ENCODE results near the gene MACC1.

MACC1 gene

DNA sequence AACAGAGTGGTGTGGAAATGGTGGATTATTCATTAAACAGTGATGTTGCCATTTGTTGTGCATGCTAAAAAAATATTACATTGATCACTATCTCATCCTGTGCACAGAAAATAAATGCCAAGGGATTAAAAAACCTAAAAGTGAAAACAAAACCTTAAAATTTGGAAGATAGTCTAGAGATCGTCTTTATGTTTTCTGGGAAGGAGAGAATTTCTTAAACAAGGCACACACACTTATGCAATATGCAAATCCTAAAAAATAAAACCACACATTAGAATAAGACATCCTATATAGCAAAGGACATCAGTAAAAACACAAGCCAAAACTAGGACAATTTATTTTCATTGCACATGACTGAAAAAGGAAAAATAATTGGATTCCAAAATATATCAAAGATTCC is 54.5 kb downstream of the MACC1 start:
- no peak overlapping the region for H3K4me3 ChIP-seq (ENCODE audit: low read depth, low read length)
- H3K79me2 ChIP-seq, result no peaks in the 10 kb centered on the region
- TF ChIP-seq, protein P1, sequence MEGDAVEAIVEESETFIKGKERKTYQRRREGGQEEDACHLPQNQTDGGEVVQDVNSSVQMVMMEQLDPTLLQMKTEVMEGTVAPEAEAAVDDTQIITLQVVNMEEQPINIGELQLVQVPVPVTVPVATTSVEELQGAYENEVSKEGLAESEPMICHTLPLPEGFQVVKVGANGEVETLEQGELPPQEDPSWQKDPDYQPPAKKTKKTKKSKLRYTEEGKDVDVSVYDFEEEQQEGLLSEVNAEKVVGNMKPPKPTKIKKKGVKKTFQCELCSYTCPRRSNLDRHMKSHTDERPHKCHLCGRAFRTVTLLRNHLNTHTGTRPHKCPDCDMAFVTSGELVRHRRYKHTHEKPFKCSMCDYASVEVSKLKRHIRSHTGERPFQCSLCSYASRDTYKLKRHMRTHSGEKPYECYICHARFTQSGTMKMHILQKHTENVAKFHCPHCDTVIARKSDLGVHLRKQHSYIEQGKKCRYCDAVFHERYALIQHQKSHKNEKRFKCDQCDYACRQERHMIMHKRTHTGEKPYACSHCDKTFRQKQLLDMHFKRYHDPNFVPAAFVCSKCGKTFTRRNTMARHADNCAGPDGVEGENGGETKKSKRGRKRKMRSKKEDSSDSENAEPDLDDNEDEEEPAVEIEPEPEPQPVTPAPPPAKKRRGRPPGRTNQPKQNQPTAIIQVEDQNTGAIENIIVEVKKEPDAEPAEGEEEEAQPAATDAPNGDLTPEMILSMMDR (IDR thresholded peaks at IDR 0.05), result no peak
- no peak overlapping the region for H3K9ac ChIP-seq
- no peak overlapping the region for H3K27ac ChIP-seq
- H3K9me3 ChIP-seq (ENCODE audit: control insufficient read depth, low read length), result no peaks in the 10 kb centered on the region
- no peaks in the 10 kb centered on the region for H3K36me3 ChIP-seq (ENCODE audit: control insufficient read depth, insufficient read depth, low read length)
- H3K4me2 ChIP-seq (ENCODE audit: low read length), result no peak overlapping the region
- no peaks in the 10 kb centered on the region for H3K4me1 ChIP-seq
- H3K27me3 ChIP-seq (ENCODE audit: control insufficient read depth, insufficient read depth, low read length), result no peaks in the 10 kb centered on the region
- no peak overlapping the region for H2AFZ ChIP-seq

DNA sequence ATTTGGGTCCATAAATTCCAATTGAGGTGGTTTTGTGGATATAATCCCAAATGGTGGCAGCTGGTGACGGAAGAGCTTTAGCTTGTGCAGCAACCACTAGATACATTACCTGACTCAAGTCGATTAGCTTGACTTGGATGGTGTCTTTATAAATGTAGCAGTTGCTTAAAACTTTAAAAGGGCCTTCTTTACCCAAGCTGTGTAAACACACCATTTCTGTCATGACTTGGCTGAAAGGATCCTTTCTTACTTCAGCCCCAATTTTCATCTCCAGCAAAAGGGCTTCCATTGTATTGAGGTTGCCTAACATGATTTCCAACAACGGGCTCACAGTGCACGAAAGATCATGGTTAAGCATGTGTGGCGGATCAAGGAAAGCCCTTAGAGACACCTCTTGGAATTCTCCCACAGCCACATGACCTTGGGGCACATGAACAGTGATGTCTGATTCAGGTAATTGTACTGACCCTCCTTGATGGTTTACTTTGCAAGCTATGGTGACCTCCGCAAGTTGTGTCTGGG is 57.9 kb downstream of the MACC1 start:
- Histone ChIP-seq H3K4me1 (no peaks in the 10 kb centered on the region), H3K79me2 (no peaks in the 10 kb centered on the region), H3K9me3 (ENCODE audit: control insufficient read depth, low read length) (no peaks in the 10 kb centered on the region), H3K9ac (no peak overlapping the region), H3K4me2 (ENCODE audit: low read length) (no peak overlapping the region), H2AFZ (no peak overlapping the region), H3K27ac (no peak overlapping the region), H3K4me3 (ENCODE audit: low read depth, low read length) (no peak overlapping the region), H3K27me3 (ENCODE audit: control insufficient read depth, insufficient read depth, low read length) (no peaks in the 10 kb centered on the region), H3K36me3 (ENCODE audit: control insufficient read depth, insufficient read depth, low read length) (no peaks in the 10 kb centered on the region)
- TF ChIP-seq, protein P1 (IDR thresholded peaks at IDR 0.05), result no peak

DNA sequence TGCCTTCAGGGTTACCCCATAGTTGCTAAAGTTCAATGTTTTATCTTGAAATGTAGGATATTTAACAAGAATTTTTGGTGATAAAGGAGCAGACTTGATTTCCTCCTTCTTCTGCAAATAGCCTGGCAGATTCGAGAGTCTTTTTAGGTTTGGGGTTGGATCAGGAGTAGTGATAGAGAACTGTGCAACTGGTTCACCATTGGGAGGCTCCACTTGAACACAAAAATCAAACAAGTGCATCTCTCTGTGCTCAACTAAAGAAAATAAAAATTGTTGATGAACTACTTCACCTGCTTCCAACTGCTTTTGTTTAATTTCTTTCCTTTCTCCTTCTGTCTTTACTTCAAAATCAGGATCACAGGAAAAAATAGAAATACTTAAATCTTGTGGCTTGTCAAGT is 58.5 kb downstream of the MACC1 start:
- Histone ChIP-seq H3K79me2 (no peaks in the 10 kb centered on the region), H3K36me3 (ENCODE audit: control insufficient read depth, insufficient read depth, low read length) (no peaks in the 10 kb centered on the region), H3K27me3 (ENCODE audit: control insufficient read depth, insufficient read depth, low read length) (no peaks in the 10 kb centered on the region), H3K9me3 (ENCODE audit: control insufficient read depth, low read length) (no peaks in the 10 kb centered on the region), H2AFZ (no peak overlapping the region), H3K4me2 (ENCODE audit: low read length) (no peak overlapping the region), H3K4me3 (ENCODE audit: low read depth, low read length) (no peak overlapping the region), H3K27ac (no peak overlapping the region), H3K9ac (no peak overlapping the region), H3K4me1 (no peaks in the 10 kb centered on the region)
- TF ChIP-seq, protein P1 (IDR thresholded peaks at IDR 0.05), result no peak

DNA sequence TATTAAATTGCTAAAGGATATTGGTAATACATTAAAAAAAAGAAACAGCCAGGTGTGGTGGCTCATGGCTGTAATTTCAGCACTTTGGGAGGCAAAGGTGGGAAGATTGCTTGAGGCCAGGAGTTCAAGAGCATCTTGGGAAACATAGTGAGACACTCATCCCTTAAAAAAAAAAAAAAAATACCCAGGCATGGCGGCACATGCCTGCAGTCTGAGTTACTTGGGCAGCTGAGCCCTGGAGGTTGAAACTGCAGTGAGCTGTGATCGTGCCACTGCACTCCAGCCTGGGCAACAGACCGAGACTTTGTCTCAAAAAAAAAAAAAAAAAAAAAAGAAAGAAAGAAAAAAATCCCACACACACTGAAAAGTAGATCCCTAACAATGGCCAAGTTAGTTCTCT is 59.7 kb downstream of the MACC1 start:
- H3K27ac ChIP-seq, result no peak overlapping the region
- H3K9ac ChIP-seq, result no peak overlapping the region
- TF ChIP-seq, protein P1 (IDR thresholded peaks at IDR 0.05), result no peak
- H3K27me3 ChIP-seq (ENCODE audit: control insufficient read depth, insufficient read depth, low read length), result no peaks in the 10 kb centered on the region
- no peak overlapping the region for H2AFZ ChIP-seq
- no peaks in the 10 kb centered on the region for H3K9me3 ChIP-seq (ENCODE audit: control insufficient read depth, low read length)
- no peaks in the 10 kb centered on the region for H3K79me2 ChIP-seq
- H3K4me3 ChIP-seq (ENCODE audit: low read depth, low read length), result no peak overlapping the region
- H3K36me3 ChIP-seq (ENCODE audit: control insufficient read depth, insufficient read depth, low read length), result no peaks in the 10 kb centered on the region
- no peaks in the 10 kb centered on the region for H3K4me1 ChIP-seq
- no peak overlapping the region for H3K4me2 ChIP-seq (ENCODE audit: low read length)

DNA sequence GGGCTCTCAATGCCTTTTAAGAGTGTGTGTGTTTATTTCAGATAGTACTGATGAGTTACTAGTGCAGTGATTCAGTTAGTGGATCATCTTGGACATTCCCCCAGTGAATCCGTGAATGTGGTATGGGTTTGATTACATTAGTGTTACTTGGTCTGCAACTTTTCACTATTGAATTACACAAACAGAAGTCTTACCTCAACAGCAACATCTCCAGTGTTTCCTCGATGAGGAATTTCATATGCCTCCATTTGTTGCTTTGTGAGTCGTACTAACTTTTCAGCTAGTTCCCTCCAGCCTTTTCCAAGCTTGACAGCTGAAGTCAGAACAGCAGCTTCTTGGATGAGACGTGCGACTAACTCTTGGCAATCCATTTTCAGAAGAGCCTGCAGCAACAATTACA is 63.2 kb downstream of the MACC1 start:
- TF ChIP-seq, protein P1 (IDR thresholded peaks at IDR 0.05), result no peak
- Histone ChIP-seq H3K9me3 (ENCODE audit: control insufficient read depth, low read length) (no peaks in the 10 kb centered on the region), H3K4me2 (ENCODE audit: low read length) (no peak overlapping the region), H3K27ac (no peak overlapping the region), H3K79me2 (no peaks in the 10 kb centered on the region), H3K4me3 (ENCODE audit: low read depth, low read length) (no peak overlapping the region), H3K9ac (no peak overlapping the region), H3K36me3 (ENCODE audit: control insufficient read depth, insufficient read depth, low read length) (no peaks in the 10 kb centered on the region), H3K4me1 (no peaks in the 10 kb centered on the region), H2AFZ (no peak overlapping the region), H3K27me3 (ENCODE audit: control insufficient read depth, insufficient read depth, low read length) (no peaks in the 10 kb centered on the region)
